Stimulated activated naive B cell treated with anti-CD40 and anti-IgM and Interleukin-4, amounts not matched to agents 10 μg/mL and 1 μg/mL and 100 μg/mL, for 72 hours (primary cell): ENCODE measurements around the gene LRRC18.

ENCODE experiments used
- ATAC-seq, 2 donors: fragments of 150-1000 bp; cut with Tn5 transposase; replicated peaks; 2 replicates each; pipeline ENCODE4 v1.10.0; 2021; ENCODE audit warnings: moderate library complexity in 1 of 2
- DNase-seq: peaks from one replicate; pipeline ENCODE4 v3.0.0; 2021
- H3K27ac Mint-ChIP-seq: one replicate; pipeline ENCODE4 v1.8.0; 2022; ENCODE audit warnings: mild to moderate bottlenecking, mixed read lengths
- H3K27me3 Mint-ChIP-seq, 2 donors: one replicate each; pipeline ENCODE4 v1.8.0; 2022; ENCODE audit warnings: mixed read lengths in 2 of 2
- H3K36me3 Mint-ChIP-seq, 2 donors: one replicate each; pipeline ENCODE4 v1.8.0; 2022; ENCODE audit warnings: mixed read lengths in 2 of 2, mild to moderate bottlenecking in 1 of 2
- H3K4me1 Mint-ChIP-seq, 2 donors: one replicate each; pipeline ENCODE4 v1.8.0; 2022; ENCODE audit warnings: mixed read lengths in 2 of 2, mild to moderate bottlenecking in 1 of 2
- H3K4me3 Mint-ChIP-seq, 2 donors: one replicate each; pipeline ENCODE4 v1.8.0; 2022; ENCODE audit warnings: mild to moderate bottlenecking in 2 of 2, mixed read lengths in 2 of 2, moderate library complexity in 1 of 2
- H3K9me3 Mint-ChIP-seq, 2 donors: one replicate each; pipeline ENCODE4 v1.8.0; 2022; ENCODE audit warnings: mixed read lengths in 2 of 2, mild to moderate bottlenecking in 1 of 2

Gene LRRC18

DNA sequence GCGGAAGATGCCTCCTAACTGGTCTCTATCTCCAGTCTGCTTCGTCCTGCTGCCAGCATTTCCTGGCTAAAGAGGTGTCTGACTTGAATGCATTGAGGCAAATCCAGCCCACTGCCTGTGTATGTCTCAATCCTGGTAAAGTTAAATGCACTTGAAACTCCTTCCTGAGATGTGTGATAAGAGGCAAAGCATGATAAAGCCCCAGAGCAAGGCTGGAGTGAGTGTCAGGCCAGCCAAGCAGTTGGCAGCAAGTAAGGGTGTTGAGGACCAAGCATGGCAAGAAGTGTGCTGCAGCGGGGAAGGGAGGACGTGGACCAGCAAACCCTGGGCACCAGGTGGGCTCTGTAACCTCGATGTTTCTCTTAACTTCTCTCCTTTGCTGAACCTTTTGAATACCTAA, 29.1 kb downstream of the LRRC18 start:
- H3K4me1 Mint-ChIP-seq: peaks cover 0 to 5% of the 10 kb centered on the region in 2 donors
- H3K27ac Mint-ChIP-seq: no peak overlapping the region
- no peaks in the 10 kb centered on the region for H3K27me3 Mint-ChIP-seq
- ATAC-seq (no peak), DNase-seq (no peak)
- H3K36me3 Mint-ChIP-seq: peaks cover 48 to 70% of the 10 kb centered on the region in 2 donors
- H3K9me3 Mint-ChIP-seq: no peaks in the 10 kb centered on the region
- no peak overlapping the region for H3K4me3 Mint-ChIP-seq

DNA sequence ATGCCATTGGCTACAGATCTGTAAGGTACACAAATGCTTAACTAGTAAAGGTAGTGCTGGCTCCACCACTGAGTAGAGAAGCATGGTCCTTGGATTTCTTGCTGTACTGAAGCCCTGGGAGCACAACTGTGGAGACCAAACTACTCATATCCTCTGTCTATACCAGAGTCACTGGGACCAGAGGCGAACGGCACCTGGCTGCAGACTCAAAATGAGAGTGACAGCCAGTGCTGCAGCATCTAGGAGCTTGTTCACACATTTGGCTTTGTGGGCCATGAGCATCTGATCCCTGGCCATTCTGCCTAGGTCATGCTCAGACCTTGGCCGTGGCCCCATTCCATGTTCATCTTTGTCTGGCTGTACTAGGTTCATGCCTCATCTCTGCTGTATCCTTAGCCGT, 31.9 kb downstream of the LRRC18 start:
- Mint-ChIP-seq H3K4me1 (peaks cover 5 to 7% of the 10 kb centered on the region in 2 donors), H3K36me3 (peaks cover 53 to 66% of the 10 kb centered on the region in 2 donors), H3K4me3 (no peak overlapping the region), H3K27ac (peak overlapping the region; percentile 74), H3K27me3 (no peaks in the 10 kb centered on the region), H3K9me3 (no peaks in the 10 kb centered on the region)
- ATAC-seq: peak; percentile 44 to 45
- DNase-seq: no peak

DNA sequence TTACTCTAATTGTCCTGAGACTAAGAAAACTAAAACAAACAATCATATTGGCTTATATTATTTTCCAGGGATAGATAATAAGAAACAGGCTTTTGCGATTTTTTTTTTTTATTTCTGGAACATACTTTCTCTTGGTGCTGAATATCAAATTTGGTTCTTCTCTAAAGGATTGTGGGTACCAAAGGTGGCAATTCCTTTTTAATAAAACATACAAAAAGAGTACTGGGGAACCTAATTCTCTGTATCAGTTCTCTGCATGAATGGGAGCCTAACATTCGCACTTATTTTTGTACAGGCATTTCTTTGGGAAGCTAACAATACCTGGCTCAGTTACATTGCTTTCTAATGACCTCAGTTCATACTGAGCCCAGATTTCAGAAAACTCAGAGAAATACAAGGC, 32.8 kb downstream of the LRRC18 start:
- Mint-ChIP-seq H3K36me3 (peaks cover 54 to 70% of the 10 kb centered on the region in 2 donors), H3K27me3 (no peaks in the 10 kb centered on the region), H3K4me3 (no peak overlapping the region), H3K9me3 (no peaks in the 10 kb centered on the region), H3K27ac (no peak overlapping the region), H3K4me1 (peaks cover 5 to 8% of the 10 kb centered on the region in 2 donors)
- no peak for DNase-seq
- ATAC-seq: no peak

DNA sequence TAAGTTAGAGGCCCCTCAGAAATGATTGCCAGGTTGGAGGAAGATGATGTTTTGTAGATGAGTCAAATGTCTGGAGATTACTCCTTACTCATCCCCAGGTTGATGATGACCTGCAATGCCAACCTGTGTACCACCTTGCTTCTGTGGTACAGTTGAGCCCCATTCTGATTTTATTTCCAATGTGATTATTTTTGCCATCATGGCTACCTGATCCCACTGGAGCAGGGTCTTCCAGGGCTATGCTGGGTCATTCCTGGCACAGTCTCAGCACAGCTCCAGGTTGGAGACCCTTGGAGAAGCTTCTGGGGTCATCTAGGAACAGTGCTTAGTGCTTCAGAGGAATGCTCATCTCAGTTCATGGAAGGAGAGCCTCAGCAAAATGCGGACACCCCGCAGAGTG, 34.3 kb downstream of the LRRC18 start:
- H3K27ac Mint-ChIP-seq: peak overlapping the region; percentile 51
- H3K27me3 Mint-ChIP-seq: no peaks in the 10 kb centered on the region
- no peak for DNase-seq
- no peak overlapping the region for H3K4me3 Mint-ChIP-seq
- no peak for ATAC-seq
- peaks cover 5 to 8% of the 10 kb centered on the region in 2 donors for H3K4me1 Mint-ChIP-seq
- no peaks in the 10 kb centered on the region for H3K9me3 Mint-ChIP-seq
- peaks cover 57 to 69% of the 10 kb centered on the region in 2 donors for H3K36me3 Mint-ChIP-seq

DNA sequence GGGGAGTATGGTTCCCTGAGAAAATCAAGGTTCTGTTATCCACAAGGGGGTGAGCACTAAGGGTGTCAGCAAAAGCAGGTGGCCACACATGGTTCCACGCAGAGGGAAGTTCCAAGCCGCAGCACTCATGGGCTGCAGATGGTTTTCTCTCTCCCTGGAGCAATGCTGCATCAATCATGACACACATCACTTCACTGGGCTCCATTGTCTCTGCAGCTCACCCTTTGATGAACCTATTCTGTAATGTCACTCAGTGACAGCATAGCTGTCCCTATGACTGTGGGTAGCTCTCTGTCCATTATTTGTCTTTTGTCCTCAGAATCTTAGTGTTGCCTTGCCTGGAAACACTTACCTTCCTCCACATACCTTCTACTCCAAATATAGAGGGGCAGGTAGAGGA, 34.8 kb downstream of the LRRC18 start:
- no peaks in the 10 kb centered on the region for H3K27me3 Mint-ChIP-seq

DNA sequence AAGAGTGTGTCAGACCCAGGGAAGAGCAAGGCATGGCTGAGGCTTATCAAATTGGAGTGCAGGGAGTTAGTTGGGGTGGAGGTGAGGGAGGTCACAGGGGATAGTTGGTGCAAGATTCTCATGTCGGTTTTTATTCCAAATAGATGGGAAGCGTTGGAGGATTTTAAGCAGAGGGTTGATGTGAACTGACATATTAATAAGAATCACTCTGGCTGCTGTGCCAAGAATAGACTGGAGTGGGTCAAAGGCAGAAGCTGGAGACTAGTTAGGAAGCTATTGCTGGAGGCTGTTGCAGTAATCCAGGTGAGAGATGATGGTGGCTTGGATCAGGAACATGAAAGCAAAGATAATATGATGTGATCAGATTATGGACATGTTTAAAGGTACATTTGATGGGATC, 36.5 kb downstream of the LRRC18 start:
- Mint-ChIP-seq H3K4me3 (peak overlapping the region in 1 of 2 donors; percentile 4), H3K27ac (peak overlapping the region; percentile 56), H3K36me3 (peaks cover 62 to 74% of the 10 kb centered on the region in 2 donors), H3K4me1 (peaks cover 11 to 18% of the 10 kb centered on the region in 2 donors), H3K27me3 (no peaks in the 10 kb centered on the region), H3K9me3 (no peaks in the 10 kb centered on the region)
- no peak for DNase-seq
- ATAC-seq: no peak

More for the DNA sequence above, 34.8 kb downstream of the LRRC18 start:
- Mint-ChIP-seq H3K4me1 (peaks cover 9 to 10% of the 10 kb centered on the region in 2 donors), H3K27ac (peak overlapping the region; percentile 51), H3K9me3 (no peaks in the 10 kb centered on the region), H3K4me3 (no peak overlapping the region), H3K36me3 (peaks cover 58 to 69% of the 10 kb centered on the region in 2 donors)
- no peak for DNase-seq
- ATAC-seq: no peak

DNA sequence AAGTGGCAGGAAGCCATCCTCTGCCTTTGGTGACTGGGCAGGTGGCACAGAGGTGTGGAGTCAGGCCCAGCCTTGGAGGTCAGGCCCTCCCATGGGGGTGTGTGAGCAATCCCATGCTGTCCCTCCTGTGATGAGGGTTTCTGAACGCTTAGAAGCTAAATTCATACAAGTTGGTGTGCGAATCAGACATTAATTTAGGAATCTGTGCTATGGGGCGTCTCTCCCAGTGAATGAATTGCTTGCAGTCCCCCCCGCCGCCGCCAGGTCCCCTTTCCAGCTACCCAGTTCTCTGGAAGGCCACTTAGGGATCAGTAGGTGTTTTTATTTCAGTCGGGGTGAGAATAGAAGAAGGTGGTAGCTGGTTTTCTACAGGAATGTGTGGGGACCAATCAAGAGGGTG, 37.5 kb downstream of the LRRC18 start:
- Mint-ChIP-seq H3K27me3 (no peaks in the 10 kb centered on the region), H3K36me3 (peaks cover 59 to 72% of the 10 kb centered on the region in 2 donors), H3K9me3 (no peaks in the 10 kb centered on the region), H3K27ac (no peak overlapping the region), H3K4me3 (peak overlapping the region in 1 of 2 donors; percentile 34), H3K4me1 (peaks cover 13 to 28% of the 10 kb centered on the region in 2 donors)
- no peak for DNase-seq
- ATAC-seq: no peak

DNA sequence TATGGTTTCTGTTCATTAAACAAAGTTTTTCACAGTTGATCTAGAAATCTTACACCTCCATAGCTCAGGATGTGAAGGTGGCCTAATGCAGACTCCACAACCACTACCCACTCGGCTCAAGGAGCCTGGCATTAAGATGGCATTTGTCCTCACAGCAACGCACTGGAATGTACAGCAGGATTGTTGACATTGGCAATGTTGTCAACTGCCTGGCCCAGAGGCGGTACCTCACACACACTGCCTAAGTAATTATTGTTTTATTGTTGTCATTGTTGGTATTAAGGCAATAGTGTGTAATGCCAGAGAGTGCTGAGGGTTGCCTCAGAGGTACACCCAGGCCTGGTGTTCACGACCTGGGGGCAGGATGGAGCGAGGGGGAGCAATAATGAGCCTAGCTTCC, 38.3 kb downstream of the LRRC18 start:
- peaks cover 66 to 76% of the 10 kb centered on the region in 2 donors for H3K36me3 Mint-ChIP-seq
- no peaks in the 10 kb centered on the region for H3K9me3 Mint-ChIP-seq

DNA sequence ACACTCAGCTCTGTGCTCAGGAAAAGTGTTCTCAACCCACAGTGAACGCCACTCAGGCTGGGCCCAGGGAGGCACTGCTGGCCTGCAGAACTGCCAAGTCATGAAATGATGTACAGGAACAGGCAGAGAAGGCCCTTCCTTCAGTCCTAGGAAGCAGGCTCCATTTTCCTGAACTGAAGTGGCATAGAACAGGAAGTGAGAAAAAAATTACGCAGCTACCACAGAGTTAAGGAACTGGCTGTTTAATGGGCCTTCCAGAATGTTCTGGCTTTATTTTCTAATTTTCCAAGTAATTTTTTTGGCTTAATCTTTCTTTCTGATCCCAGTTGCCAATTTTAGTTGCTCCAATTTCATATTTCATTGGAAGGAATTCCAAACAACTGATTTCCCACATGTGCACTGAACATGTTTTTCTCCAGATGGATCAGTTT, 39.3 kb downstream of the LRRC18 start:
- DNase-seq (no peak), ATAC-seq (no peak)
- no peaks in the 10 kb centered on the region for H3K27me3 Mint-ChIP-seq
- no peak overlapping the region for H3K4me3 Mint-ChIP-seq
- H3K4me1 Mint-ChIP-seq: peaks cover 17 to 34% of the 10 kb centered on the region in 2 donors
- H3K27ac Mint-ChIP-seq: peak overlapping the region; percentile 86
- peaks cover 72 to 81% of the 10 kb centered on the region in 2 donors for H3K36me3 Mint-ChIP-seq
- H3K9me3 Mint-ChIP-seq: no peaks in the 10 kb centered on the region

More for the DNA sequence above, 38.3 kb downstream of the LRRC18 start:
- ATAC-seq: no peak
- Mint-ChIP-seq H3K4me3 (no peak overlapping the region), H3K4me1 (peaks cover 17 to 34% of the 10 kb centered on the region in 2 donors), H3K27me3 (no peaks in the 10 kb centered on the region), H3K27ac (no peak overlapping the region)
- no peak for DNase-seq

DNA sequence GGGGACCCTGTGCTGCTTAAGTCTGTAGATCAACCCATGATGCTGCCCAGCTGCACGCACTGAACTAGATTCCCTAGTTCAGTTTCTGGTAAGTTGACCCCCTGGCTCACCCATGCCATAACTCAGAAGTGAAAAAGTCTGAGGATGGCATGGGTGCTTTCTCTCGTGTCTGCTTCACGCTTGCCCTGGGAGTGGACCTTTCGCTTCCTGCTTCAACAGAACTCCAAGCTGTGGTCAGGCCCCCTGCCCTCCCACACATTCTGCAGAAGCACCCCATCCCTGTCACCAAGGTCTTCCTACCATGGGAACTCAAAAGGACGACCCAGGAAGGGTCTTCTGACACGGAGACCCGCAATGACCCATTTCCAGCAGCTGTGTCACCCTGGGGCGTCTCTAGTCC, 39.9 kb downstream of the LRRC18 start:
- Mint-ChIP-seq H3K4me1 (peaks cover 17 to 34% of the 10 kb centered on the region in 2 donors), H3K36me3 (peaks cover 67 to 77% of the 10 kb centered on the region in 2 donors), H3K9me3 (no peaks in the 10 kb centered on the region), H3K4me3 (no peak overlapping the region), H3K27ac (peak overlapping the region; percentile 86), H3K27me3 (no peaks in the 10 kb centered on the region)
- ATAC-seq (no peak), DNase-seq (no peak)

DNA sequence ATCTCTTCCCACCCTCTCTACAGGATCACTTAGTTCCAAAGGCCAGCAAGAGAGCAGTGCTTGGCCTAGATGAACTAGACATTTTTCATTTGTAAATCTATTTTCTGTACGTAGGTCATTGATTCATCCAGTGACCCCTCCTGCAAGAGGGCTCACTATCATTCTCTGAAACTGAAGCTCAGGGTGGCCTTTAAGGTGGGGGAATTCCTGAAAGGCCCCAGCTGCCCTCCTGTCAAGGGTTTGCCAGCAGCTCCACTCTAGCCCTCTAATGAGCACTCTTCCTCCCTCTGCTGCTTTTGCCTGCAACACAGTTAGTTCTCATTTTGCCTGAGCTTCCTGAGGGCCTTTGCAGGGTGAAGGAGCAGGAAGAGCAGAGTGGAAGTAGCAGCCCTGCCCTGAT, 41.2 kb downstream of the LRRC18 start:
- no peaks in the 10 kb centered on the region for H3K9me3 Mint-ChIP-seq
- DNase-seq (no peak), ATAC-seq (peak; percentile 49 to 68)
- peaks cover 17 to 30% of the 10 kb centered on the region in 2 donors for H3K4me1 Mint-ChIP-seq
- peaks cover 62 to 78% of the 10 kb centered on the region in 2 donors for H3K36me3 Mint-ChIP-seq
- no peaks in the 10 kb centered on the region for H3K27me3 Mint-ChIP-seq
- H3K4me3 Mint-ChIP-seq: no peak overlapping the region
- peak overlapping the region; percentile 87 for H3K27ac Mint-ChIP-seq

DNA sequence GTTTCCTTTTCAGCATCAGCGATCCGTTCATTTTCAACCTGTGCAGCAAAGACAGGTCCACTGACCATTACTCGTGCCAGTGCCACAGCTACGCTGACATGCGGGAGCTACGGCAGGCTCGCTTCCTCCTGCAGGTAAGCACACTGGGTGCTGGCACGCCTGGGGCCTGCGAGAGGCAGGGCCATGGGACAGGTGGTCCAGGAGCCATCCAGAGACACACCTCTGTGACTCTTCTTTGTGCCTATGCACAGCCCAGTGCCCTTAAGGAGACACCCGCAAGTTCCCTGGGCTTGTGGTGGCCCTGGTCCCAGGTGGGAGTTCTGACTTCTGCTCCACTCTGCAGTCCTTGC, 42.2 kb downstream of the LRRC18 start:
- no peaks in the 10 kb centered on the region for H3K27me3 Mint-ChIP-seq
- H3K36me3 Mint-ChIP-seq: peaks cover 56 to 73% of the 10 kb centered on the region in 2 donors

DNA sequence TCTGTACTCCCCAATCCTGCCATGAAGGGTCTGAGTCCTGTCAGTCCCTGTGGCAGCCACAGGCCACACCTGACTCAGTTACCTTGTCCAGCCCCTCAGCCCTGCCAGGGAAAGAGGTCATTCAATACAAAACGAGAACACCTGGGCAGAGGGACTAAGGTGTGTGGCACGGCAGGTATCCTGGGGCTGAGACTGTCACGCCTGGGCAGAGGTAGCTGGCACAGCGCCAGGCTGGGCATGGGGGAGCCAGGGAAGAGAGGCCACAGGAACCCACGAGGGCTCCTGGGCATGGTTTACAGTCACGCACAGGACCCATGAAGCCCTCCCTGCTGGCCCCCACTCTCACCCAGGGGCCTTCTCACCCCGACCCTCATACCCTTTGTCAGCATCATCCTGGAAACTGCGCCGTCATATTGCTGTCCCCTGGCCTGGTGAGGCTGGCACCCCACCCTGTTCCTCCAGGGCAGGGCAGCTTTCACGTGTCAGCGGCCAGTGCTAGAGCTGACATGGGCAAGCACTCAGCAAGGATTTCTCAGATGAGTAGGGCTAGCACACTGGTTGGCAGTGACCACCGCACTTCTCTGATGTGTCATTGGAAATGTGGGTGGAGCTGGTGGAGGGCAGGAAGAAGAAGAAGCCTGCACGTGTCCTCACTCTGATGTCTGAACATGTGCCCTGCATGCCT, 42.7 kb downstream of the LRRC18 start:
- Mint-ChIP-seq H3K27ac (peak overlapping the region; percentile 72), H3K36me3 (peaks cover 57 to 73% of the 10 kb centered on the region in 2 donors), H3K9me3 (no peaks in the 10 kb centered on the region), H3K4me3 (peak overlapping the region in 1 of 2 donors; percentile 2), H3K4me1 (peaks cover 14 to 29% of the 10 kb centered on the region in 2 donors), H3K27me3 (no peaks in the 10 kb centered on the region)
- ATAC-seq (peak in 1 of 2 donors; percentile 27), DNase-seq (no peak)

More for the DNA sequence above, 42.2 kb downstream of the LRRC18 start:
- Mint-ChIP-seq H3K27ac (peak overlapping the region; percentile 87), H3K4me3 (no peak overlapping the region), H3K4me1 (peaks cover 14 to 29% of the 10 kb centered on the region in 2 donors), H3K9me3 (no peaks in the 10 kb centered on the region)
- DNase-seq (no peak), ATAC-seq (no peak)

DNA sequence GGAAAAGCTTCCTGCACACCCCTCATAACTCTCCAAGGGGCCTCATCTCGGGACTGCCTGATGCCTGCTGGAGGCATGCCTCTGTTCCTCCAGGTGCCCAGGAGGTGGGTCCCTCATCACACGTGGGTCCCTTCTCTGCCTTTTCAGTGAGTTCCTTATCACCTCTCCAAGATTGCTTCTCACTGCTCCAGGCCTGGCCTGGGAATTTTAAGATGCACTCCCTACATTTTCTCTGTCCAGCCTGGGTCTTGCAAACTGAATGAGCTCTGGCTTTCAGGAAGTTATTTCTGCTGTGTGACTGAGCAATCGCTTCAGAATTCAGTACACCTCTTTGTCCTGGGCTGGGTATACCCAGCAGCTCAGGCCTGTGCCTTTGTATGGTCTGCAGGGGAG, 43.8 kb downstream of the LRRC18 start:
- no peaks in the 10 kb centered on the region for H3K27me3 Mint-ChIP-seq
- H3K4me3 Mint-ChIP-seq: no peak overlapping the region
- peak overlapping the region; percentile 27 for H3K27ac Mint-ChIP-seq
- H3K36me3 Mint-ChIP-seq: peaks cover 51 to 72% of the 10 kb centered on the region in 2 donors
- DNase-seq (no peak), ATAC-seq (no peak)
- no peaks in the 10 kb centered on the region for H3K9me3 Mint-ChIP-seq
- peaks cover 12 to 31% of the 10 kb centered on the region in 2 donors for H3K4me1 Mint-ChIP-seq
